ENCODE results near the gene CRYBB3. TPM values are rescaled to one million over a fixed set of nuclear protein-coding genes. Genes with fewer than 3 reads are reported as not detected.
"Not testable (repeated sequence)": the region's sequence is repeated elsewhere in the genome, so short reads cannot be mapped to it uniquely, and the experiment has no call there.

The CRYBB3 gene
- total RNA-seq, 1 donor from 2014 or later = not detected

GRCh38 chr22:25219948-25220442 lies 20.3 kb downstream of the CRYBB3 start:
- no peaks in the 10 kb centered on the region for H3K9me3 Mint-ChIP-seq (ENCODE audit: unreplicated experiment)
- H3K27me3 Mint-ChIP-seq (ENCODE audit: unreplicated experiment) = peaks cover 3% of the 10 kb centered on the region
- no peaks in the 10 kb centered on the region for H3K4me1 Mint-ChIP-seq (ENCODE audit: low read depth, unreplicated experiment)
- no peak overlapping the region for H3K27ac Mint-ChIP-seq (ENCODE audit: unreplicated experiment)
- no peaks in the 10 kb centered on the region for H3K36me3 Mint-ChIP-seq (ENCODE audit: unreplicated experiment)
- DNase-seq = no peak
- H3K4me3 Mint-ChIP-seq (ENCODE audit: unreplicated experiment) = no peak overlapping the region
- TF ChIP-seq CTCF (IDR thresholded peaks at IDR 0.05; ENCODE audit: partially characterized antibody, unreplicated experiment) = no peak

GRCh38 chr22:25221790-25222189 lies 22.1 kb downstream of the CRYBB3 start:
- Mint-ChIP-seq H3K4me3 (ENCODE audit: unreplicated experiment) (no peak overlapping the region), H3K36me3 (ENCODE audit: unreplicated experiment) (no peaks in the 10 kb centered on the region), H3K9me3 (ENCODE audit: unreplicated experiment) (no peaks in the 10 kb centered on the region), H3K4me1 (ENCODE audit: low read depth, unreplicated experiment) (no peaks in the 10 kb centered on the region), H3K27ac (ENCODE audit: unreplicated experiment) (no peak overlapping the region), H3K27me3 (ENCODE audit: unreplicated experiment) (peaks cover under 1% of the 10 kb centered on the region)
- no peak for DNase-seq
- no peak for TF ChIP-seq CTCF (IDR thresholded peaks at IDR 0.05; ENCODE audit: partially characterized antibody, unreplicated experiment)

- no peak for TF ChIP-seq CTCF (IDR thresholded peaks at IDR 0.05; ENCODE audit: partially characterized antibody, unreplicated experiment)
- Mint-ChIP-seq H3K4me1 (ENCODE audit: low read depth, unreplicated experiment) (no peaks in the 10 kb centered on the region), H3K36me3 (ENCODE audit: unreplicated experiment) (no peaks in the 10 kb centered on the region), H3K27me3 (ENCODE audit: unreplicated experiment) (no peaks in the 10 kb centered on the region), H3K27ac (ENCODE audit: unreplicated experiment) (no peak overlapping the region), H3K4me3 (ENCODE audit: unreplicated experiment) (no peak overlapping the region), H3K9me3 (ENCODE audit: unreplicated experiment) (no peaks in the 10 kb centered on the region)
- no peak for DNase-seq
Observed at GRCh38 chr22:25223269-25223850, 23.7 kb downstream of the CRYBB3 start.

GRCh38 chr22:25228822-25229221 lies 29.2 kb downstream of the CRYBB3 start:
- Mint-ChIP-seq H3K27me3 (ENCODE audit: unreplicated experiment) (peaks cover 7% of the 10 kb centered on the region), H3K36me3 (ENCODE audit: unreplicated experiment) (no peaks in the 10 kb centered on the region), H3K4me1 (ENCODE audit: low read depth, unreplicated experiment) (no peaks in the 10 kb centered on the region), H3K9me3 (ENCODE audit: unreplicated experiment) (no peaks in the 10 kb centered on the region), H3K27ac (ENCODE audit: unreplicated experiment) (no peak overlapping the region), H3K4me3 (ENCODE audit: unreplicated experiment) (no peak overlapping the region)
- TF ChIP-seq CTCF (IDR thresholded peaks at IDR 0.05; ENCODE audit: partially characterized antibody, unreplicated experiment) = no peak
- DNase-seq = no peak

- H3K4me3 Mint-ChIP-seq (ENCODE audit: unreplicated experiment); H3K27me3 Mint-ChIP-seq (ENCODE audit: unreplicated experiment); DNase-seq; H3K4me1 Mint-ChIP-seq (ENCODE audit: low read depth, unreplicated experiment); H3K9me3 Mint-ChIP-seq (ENCODE audit: unreplicated experiment); H3K36me3 Mint-ChIP-seq (ENCODE audit: unreplicated experiment); H3K27ac Mint-ChIP-seq (ENCODE audit: unreplicated experiment): not testable (repeated sequence)
Observed at GRCh38 chr22:25230760-25231159, 31.1 kb downstream of the CRYBB3 start.
